D721Med (cell line): ENCODE data around the gene FLNB.

Source experiments
- DNase-seq: peaks from one replicate; pipeline ENCODE4 v3.0.0; 2011; ENCODE audit warnings: low spot score; ENCODE audit not compliant: insufficient read length
- FAIRE-seq: peaks from 2 replicates; lab custom pipeline; 2011; peaks lifted over from hg19 to GRCh38; lab: Jason Lieb, UNC
- CTCF ChIP-seq: IDR thresholded peaks from 2 replicates; pipeline ENCODE4 v1.5.1; 2012; ENCODE audit warnings: mild to moderate bottlenecking, control low read depth; ENCODE audit not compliant: insufficient read depth; ENCODE audit errors: missing control alignments

The FLNB gene

GRCh38 chr3:58011580-58011979 lies 3.4 kb downstream of the FLNB start:
- FAIRE-seq = no peak
- DNase-seq = no peak
- TF ChIP-seq CTCF = no peak

GRCh38 chr3:58012302-58012701 lies 4.1 kb downstream of the FLNB start:
- FAIRE-seq (no peak), DNase-seq (no peak)
- no peak for TF ChIP-seq CTCF

DNA sequence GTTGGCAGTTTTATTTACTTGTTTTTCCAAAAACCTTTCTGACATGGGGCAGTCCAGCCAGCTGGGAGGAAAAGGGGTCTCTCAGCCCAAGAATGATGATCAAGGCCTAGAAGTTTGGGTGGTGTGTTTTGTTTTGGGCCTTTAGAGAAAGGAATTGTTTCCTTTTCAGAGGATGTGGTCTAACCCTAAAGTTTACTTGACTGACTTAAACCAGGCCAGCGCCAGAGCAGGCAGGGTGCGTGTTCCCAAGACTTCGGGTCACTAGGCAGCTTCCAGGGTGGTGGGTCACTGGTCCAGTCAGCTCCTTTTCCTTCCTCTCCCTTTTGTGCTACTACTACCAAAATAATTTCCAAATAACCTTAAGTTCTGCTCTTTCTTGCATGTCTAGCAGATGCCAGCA lies 4.9 kb downstream of the FLNB start:
- no peak for DNase-seq
- no peak for FAIRE-seq
- no peak for TF ChIP-seq CTCF

- DNase-seq (no peak), FAIRE-seq (no peak)
- TF ChIP-seq CTCF = no peak
These were observed 5.9 kb downstream of the FLNB start for GRCh38 chr3:58013973-58014649.

DNA sequence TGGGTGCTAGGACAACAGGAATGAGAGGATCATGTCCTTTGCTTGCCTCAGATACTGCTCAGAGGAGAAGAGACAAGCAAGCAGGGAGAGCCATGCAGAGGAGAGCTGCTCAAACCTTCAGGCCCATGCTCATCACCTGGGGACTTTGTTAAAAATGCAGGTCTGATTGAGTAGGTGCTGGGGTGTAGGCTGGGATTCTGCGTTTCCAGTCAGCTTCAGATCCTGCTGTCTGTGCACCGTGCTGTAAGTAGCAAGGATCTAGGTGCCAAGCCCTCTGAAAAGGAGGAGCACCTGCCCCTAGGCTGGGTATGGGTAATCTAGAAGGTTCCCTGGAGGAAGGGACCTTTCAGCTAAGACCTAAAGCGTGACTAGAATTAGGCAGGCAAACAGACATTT lies 7.3 kb downstream of the FLNB start:
- DNase-seq = no peak
- FAIRE-seq = no peak
- no peak for TF ChIP-seq CTCF

DNA sequence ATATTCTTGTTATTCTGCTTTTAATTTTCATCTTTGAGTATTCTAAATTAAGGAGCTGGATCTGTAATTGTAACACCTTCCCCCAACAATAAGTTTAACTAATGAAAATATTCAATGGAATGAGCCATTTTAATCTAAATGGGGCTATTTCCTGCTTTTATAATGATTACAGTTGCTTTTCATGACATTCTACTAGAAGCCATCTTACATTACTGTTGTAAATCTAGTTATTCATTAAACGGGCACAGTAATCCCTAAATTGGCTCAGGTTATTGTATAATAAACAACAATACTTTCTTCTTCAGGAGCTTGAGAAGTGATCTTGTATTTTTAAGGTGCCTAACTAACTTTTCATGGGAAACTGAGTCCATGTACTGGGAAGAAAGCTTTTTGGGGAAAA lies 8.5 kb downstream of the FLNB start:
- no peak for TF ChIP-seq CTCF
- FAIRE-seq (no peak), DNase-seq (no peak)

DNA sequence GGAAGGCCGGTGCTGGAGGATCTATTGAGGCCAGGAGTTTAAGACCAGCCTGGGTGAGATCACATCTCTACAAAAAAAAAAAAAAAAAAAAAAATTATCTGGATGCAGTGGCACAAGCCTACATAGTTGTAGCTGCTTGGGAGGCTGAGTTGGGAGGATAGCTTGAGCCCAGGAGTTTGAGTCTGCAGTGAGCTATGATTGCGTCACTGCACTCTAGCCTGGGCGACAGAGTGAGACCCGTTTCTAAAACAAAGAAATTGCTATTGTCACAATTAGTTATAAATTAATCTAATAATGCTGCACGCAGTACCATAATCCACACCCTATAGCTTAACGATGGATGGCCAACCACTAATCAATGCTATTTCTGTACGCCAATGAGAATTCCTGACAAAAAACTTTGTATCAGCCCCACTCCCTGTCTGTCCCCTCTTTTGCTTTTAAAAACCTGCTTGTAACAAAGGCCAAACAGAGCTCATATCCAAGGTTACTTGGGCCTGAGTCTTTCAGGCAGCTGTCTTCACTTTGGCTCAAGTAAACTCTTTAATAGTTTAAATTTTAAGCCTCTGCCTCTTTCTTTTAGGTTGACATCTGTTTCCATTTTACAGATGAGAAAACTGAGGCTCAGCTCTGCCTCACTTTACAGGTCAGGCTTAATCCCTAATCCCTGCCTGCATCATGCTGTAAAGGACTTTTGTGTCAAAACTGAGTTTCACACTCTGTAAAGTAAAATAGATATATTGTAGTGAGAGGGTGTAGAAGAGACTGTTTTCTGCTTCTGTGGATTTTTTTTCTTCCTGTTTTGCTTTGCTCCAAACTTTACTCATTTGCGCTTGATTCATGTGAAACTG lies 10.9 kb downstream of the FLNB start:
- FAIRE-seq (no peak), DNase-seq (no peak)
- no peak for TF ChIP-seq CTCF
